Colonic mucosa (tissue), 4 donors: Measurements from ENCODE around the gene USP32. TPM values are rescaled to one million over a fixed set of nuclear protein-coding genes. Genes with fewer than 3 reads are reported as not detected.

Experiments used
- DNase-seq: peaks from one replicate; pipeline ENCODE4 v3.0.0-alpha.2; 2020
- H3K27ac ChIP-seq: fragments of 200-600 bp; one replicate; pipeline ENCODE4 v1.8.0; 2021
- H3K27me3 ChIP-seq: fragments of 200-600 bp; one replicate; pipeline ENCODE4 v1.8.0; 2021
- H3K36me3 ChIP-seq: fragments of 200-600 bp; one replicate; pipeline ENCODE4 v1.8.0; 2021
- H3K4me1 ChIP-seq: fragments of 200-600 bp; one replicate; pipeline ENCODE4 v1.8.0; 2021; ENCODE audit warnings: mild to moderate bottlenecking
- H3K4me3 ChIP-seq: fragments of 200-600 bp; one replicate; pipeline ENCODE4 v1.8.0; 2021
- H3K9ac ChIP-seq, 2 donors: one replicate each; pipeline ENCODE4 v1.7.0; 2013; ENCODE audit warnings: control low read depth in 2 of 2, low read depth in 2 of 2, low read length in 2 of 2
- H3K9me3 ChIP-seq: fragments of 200-600 bp; one replicate; pipeline ENCODE4 v1.8.0; 2021
- CTCF ChIP-seq: fragments of 200-600 bp; IDR thresholded peaks from one replicate; pipeline ENCODE4 v1.8.0; 2022; ENCODE audit warnings: antibody characterized with exemption, mild to moderate bottlenecking
- intact Hi-C: fragments of 100-400 bp; cut with DNase I; formaldehyde crosslinking; loops from one replicate; pipeline ENCODE4 v1.14.1; 2022
- total RNA-seq, 2 donors: library from RNA; stranded (reverse); fragmentation: NEBNext Ultra II Directional in 1 of 2; extraction: Animal tissue kit (Norgen Biotek cat#: 25700) in 1 of 2; gene quantifications; one replicate each; pipeline ENCODE4 v1.2.1, GENCODE V29; 2021
- donor health status: healthy.
- donor health status: DM: no; HTN: no; CAD: no.
- donor health status: DM: no; HTN: no; CAD: no.

USP32 gene
- total RNA-seq, 2 donors from 2014 or later, result 28.9 to 52.1 TPM

- no peaks in the 10 kb centered on the region for H3K9me3 ChIP-seq
- H3K4me1 ChIP-seq, result peaks cover 7% of the 10 kb centered on the region
- H3K36me3 ChIP-seq, result no peaks in the 10 kb centered on the region
- H3K27ac ChIP-seq, result no peak overlapping the region
- no peak for DNase-seq
- peaks cover 32% of the 10 kb centered on the region for H3K27me3 ChIP-seq
- H3K4me3 ChIP-seq, result no peak overlapping the region
- intact Hi-C loops, result no loop called here
- no peak overlapping the region for H3K9ac ChIP-seq
- TF ChIP-seq CTCF, result no peak
These were observed 250.6 kb downstream of the USP32 start for GRCh38 chr17:60141111-60142018.

- peaks cover 32% of the 10 kb centered on the region for H3K27me3 ChIP-seq
- intact Hi-C loops, result no loop called here
- peak; percentile 54 for TF ChIP-seq CTCF
- DNase-seq, result peak; percentile 77
- H3K4me3 ChIP-seq, result no peak overlapping the region
- peaks cover 7% of the 10 kb centered on the region for H3K4me1 ChIP-seq
- H3K9ac ChIP-seq, result peak overlapping the region in 1 of 2 donors; percentile 26
- H3K27ac ChIP-seq, result no peak overlapping the region
- no peaks in the 10 kb centered on the region for H3K9me3 ChIP-seq
- H3K36me3 ChIP-seq, result no peaks in the 10 kb centered on the region
These were observed 252.3 kb downstream of the USP32 start for GRCh38 chr17:60139438-60140285.

- H3K4me3 ChIP-seq, result no peak overlapping the region
- no peak for TF ChIP-seq CTCF
- H3K27me3 ChIP-seq, result peaks cover 32% of the 10 kb centered on the region
- no peaks in the 10 kb centered on the region for H3K36me3 ChIP-seq
- H3K9ac ChIP-seq, result no peak overlapping the region
- DNase-seq, result no peak
- H3K9me3 ChIP-seq, result no peaks in the 10 kb centered on the region
- intact Hi-C loops, result no loop called here
- H3K4me1 ChIP-seq, result peaks cover 7% of the 10 kb centered on the region
- no peak overlapping the region for H3K27ac ChIP-seq
These were observed 253.0 kb downstream of the USP32 start for GRCh38 chr17:60138769-60139437.

GRCh38 chr17:60137731-60138130 lies 254.2 kb downstream of the USP32 start:
- no peak for DNase-seq

More at GRCh38 chr17:60137731-60138130, 254.2 kb downstream of the USP32 start:
- Histone ChIP-seq H3K9me3 (no peaks in the 10 kb centered on the region), H3K4me3 (no peak overlapping the region), H3K9ac (no peak overlapping the region), H3K4me1 (peaks cover 7% of the 10 kb centered on the region), H3K36me3 (no peaks in the 10 kb centered on the region), H3K27me3 (peaks cover 32% of the 10 kb centered on the region), H3K27ac (no peak overlapping the region)
- no peak for TF ChIP-seq CTCF
- intact Hi-C loops, result no loop called here
